HCT116 (cell line): Measurements from ENCODE around the gene KLK11. TPM values are rescaled to one million over a fixed set of nuclear protein-coding genes. Genes with fewer than 3 reads are reported as not detected.

ENCODE experiments used
- ATAC-seq: fragments of 200-7000 bp; cut with Tn5 transposase; 2 replicates; pipeline ENCODE4 v1.9.1; 2020; ENCODE audit warnings: mild to moderate bottlenecking, moderate library complexity
- BruUV-seq: library from RNA; stranded (reverse); fragments of 400-500 nt; replicated peaks from 2 replicates; lab custom pipeline; 2021; lab: Mats Ljungman, UMichigan
- CTCF ChIA-PET: fragments of 300-600 bp; sonication (Branson Sonifier 250); formaldehyde crosslinking; loops from one replicate; lab custom pipeline; 2021; ENCODE audit warnings: antibody characterized with exemption; lab: Charles Lee
- POLR2A ChIA-PET: fragments of 300-600, 350-600 bp; sonication (Branson Sonifier 250); formaldehyde crosslinking; loops from one replicate; lab custom pipeline; 2021; ENCODE audit warnings: antibody characterized with exemption; lab: Charles Lee
- RAD21 ChIA-PET, 2 experiments: fragments of 300-600 bp; sonication (Branson Sonifier 250); formaldehyde crosslinking; loops; one replicate each; lab custom pipeline; 2023; ENCODE audit warnings: low total read pairs in 2 of 2; ENCODE audit not compliant: uncharacterized antibody in 2 of 2, unreplicated experiment in 2 of 2, low non-redundant PET in 1 of 2; lab: Charles Lee
- DNase-seq: peaks from one replicate; pipeline ENCODE4 v3.0.0-alpha.2; 2010; ENCODE audit warnings: low read depth, low spot score
- H2AFZ ChIP-seq: fragments of 200-600 bp; shearing (Covaris generic), sonication (generic); 2 replicates; pipeline ENCODE4 v1.6.1; 2017; ENCODE audit warnings: low read depth, mixed run types, mixed read lengths, antibody characterized with exemption, low read length; ENCODE audit not compliant: poor library complexity, severe bottlenecking
- H3K27ac ChIP-seq: 2 replicates; pipeline ENCODE4 v1.5.1; 2012; ENCODE audit warnings: low read depth, low read length
- H3K27me3 ChIP-seq: fragments of 200-600 bp; sonication (generic); 2 replicates; pipeline ENCODE4 v1.6.1; 2016; ENCODE audit warnings: mixed run types, low read length, mixed read lengths; ENCODE audit not compliant: insufficient read depth
- H3K36me3 ChIP-seq, 2 experiments: fragments of 200-500 bp in 1 of 2; fragments of 200-600 bp in 1 of 2; sonication (Bioruptor generic) in 1 of 2; sonication (generic) in 1 of 2; 2 replicates each; pipeline versions ENCODE4 v1.5.1 to v1.6.1; 2014 to 2016; ENCODE audit warnings: low read length in 2 of 2, inconsistent platforms in 1 of 2, mixed read lengths in 1 of 2, mixed run types in 1 of 2; ENCODE audit not compliant: insufficient read depth in 2 of 2, control insufficient read depth in 1 of 2
- H3K4me1 ChIP-seq, 2 experiments: fragments of 200-600 bp in 1 of 2; sonication (generic) in 1 of 2; 2 replicates each; pipeline versions ENCODE4 v1.5.1 to v1.6.1; 2012 to 2017; ENCODE audit warnings: low read length in 2 of 2, inconsistent platforms in 1 of 2, mild to moderate bottlenecking in 1 of 2, mixed read lengths in 1 of 2, mixed run types in 1 of 2, moderate library complexity in 1 of 2; ENCODE audit not compliant: insufficient read depth in 2 of 2, control insufficient read depth in 1 of 2
- H3K4me2 ChIP-seq: fragments of 200-600 bp; sonication (generic); 2 replicates; pipeline ENCODE4 v1.6.1; 2017; ENCODE audit warnings: mixed run types, low read length, mixed read lengths
- H3K4me3 ChIP-seq, 2 experiments: fragments of 200-600 bp in 1 of 2; sonication (generic) in 1 of 2; replicated peaks in 1 of 2; 2 replicates each; pipeline ENCODE4 v1.5.1; 2011 to 2016; ENCODE audit warnings: low read length in 2 of 2, control low read depth in 1 of 2, low read depth in 1 of 2, mild to moderate bottlenecking in 1 of 2, mixed read lengths in 1 of 2, mixed run types in 1 of 2
- H3K79me2 ChIP-seq: fragments of 200-600 bp; sonication (generic); 2 replicates; pipeline ENCODE4 v1.6.1; 2017; ENCODE audit warnings: mild to moderate bottlenecking, mixed run types, low read length, moderate library complexity, mixed read lengths; ENCODE audit not compliant: insufficient read depth
- H3K9ac ChIP-seq: fragments of 200-600 bp; sonication (generic); 2 replicates; pipeline ENCODE4 v1.6.1; 2016; ENCODE audit warnings: low read length, mixed read lengths
- H3K9me2 ChIP-seq: fragments of 200-600 bp; sonication (generic), shearing (Covaris generic); 2 replicates; pipeline ENCODE4 v1.6.1; 2017; ENCODE audit warnings: mixed run types, mild to moderate bottlenecking, moderate library complexity; ENCODE audit not compliant: insufficient read depth
- H3K9me3 ChIP-seq, 2 experiments: fragments of 200-500 bp in 1 of 2; fragments of 200-600 bp in 1 of 2; sonication (Bioruptor generic) in 1 of 2; sonication (generic) in 1 of 2; 2 replicates each; pipeline ENCODE4 v1.6.1; 2014 to 2017; ENCODE audit warnings: low read length in 2 of 2, mixed read lengths in 2 of 2, inconsistent platforms in 1 of 2, low read depth in 1 of 2, mild to moderate bottlenecking in 1 of 2, mixed run types in 1 of 2, moderate library complexity in 1 of 2; ENCODE audit not compliant: control insufficient read depth in 1 of 2, insufficient read depth in 1 of 2
- H4K20me1 ChIP-seq: fragments of 200-600 bp; sonication (generic), shearing (Covaris generic); 2 replicates; pipeline ENCODE4 v1.6.1; 2017; ENCODE audit warnings: mixed run types, mild to moderate bottlenecking, moderate library complexity; ENCODE audit not compliant: insufficient read depth
- CEBPB ChIP-seq: IDR thresholded peaks from 2 replicates; pipeline ENCODE4 v1.6.1; 2012; ENCODE audit warnings: low read depth
- CTCF ChIP-seq, 3 experiments: fragments of 200-600 bp in 1 of 3; sonication (generic) in 1 of 3; IDR thresholded peaks in 2 of 3; conservative IDR thresholded peaks in 1 of 3; 2 replicates each; pipeline ENCODE4 v1.5.1; 2012 to 2017; ENCODE audit warnings: low read depth in 2 of 3, low read length in 2 of 3, antibody characterized with exemption in 1 of 3, borderline replicate concordance in 1 of 3, control low read depth in 1 of 3, mild to moderate bottlenecking in 1 of 3, mixed read lengths in 1 of 3, mixed run types in 1 of 3, moderate library complexity in 1 of 3; ENCODE audit not compliant: insufficient read depth in 1 of 3
- EGR1 ChIP-seq: IDR thresholded peaks from 2 replicates; pipeline ENCODE4 v1.6.1; 2012; ENCODE audit warnings: low read depth
- ELF1 ChIP-seq: IDR thresholded peaks from 2 replicates; pipeline ENCODE4 v1.6.1; 2012; ENCODE audit warnings: low read depth, borderline replicate concordance
- EZH2 ChIP-seq: fragments of 200-600 bp; sonication (generic); IDR thresholded peaks from 2 replicates; pipeline ENCODE4 v1.6.1; 2017; ENCODE audit warnings: antibody characterized with exemption, mixed run types
- FOSL1 ChIP-seq: IDR thresholded peaks from 2 replicates; pipeline ENCODE4 v1.6.1; 2012; ENCODE audit warnings: low read depth
- MAX ChIP-seq: IDR thresholded peaks from 2 replicates; pipeline ENCODE4 v1.6.1; 2012
- POLR2A ChIP-seq: IDR thresholded peaks from 2 replicates; pipeline ENCODE4 v1.7.0; 2011; ENCODE audit warnings: borderline replicate concordance; ENCODE audit not compliant: insufficient read depth, insufficient read length; ENCODE audit errors: extremely low read depth
- POLR2AphosphoS5 ChIP-seq: IDR thresholded peaks from 2 replicates; pipeline ENCODE4 v1.6.1; 2011; ENCODE audit warnings: mild to moderate bottlenecking, low read depth, low read length, moderate library complexity
- SP1 ChIP-seq: IDR thresholded peaks from 2 replicates; pipeline ENCODE4 v1.6.1; 2012; ENCODE audit warnings: low read depth
- SRF ChIP-seq: IDR thresholded peaks from 2 replicates; pipeline ENCODE4 v1.6.1; 2012; ENCODE audit warnings: low read depth
- YY1 ChIP-seq: IDR thresholded peaks from 2 replicates; pipeline ENCODE4 v1.6.1; 2011; ENCODE audit warnings: low read length, low read depth, moderate library complexity, mild to moderate bottlenecking; ENCODE audit not compliant: insufficient replicate concordance; ENCODE audit errors: extremely low read depth
- ZBTB33 ChIP-seq: IDR thresholded peaks from 2 replicates; pipeline ENCODE4 v1.6.1; 2011; ENCODE audit warnings: mild to moderate bottlenecking, low read length, moderate library complexity; ENCODE audit not compliant: insufficient replicate concordance; ENCODE audit errors: extremely low read depth
- ZFX ChIP-seq: fragments of 450-650 bp; IDR thresholded peaks from 2 replicates; pipeline ENCODE4 v1.6.1; 2017
- ZNF274 ChIP-seq: fragments of 200-500 bp; sonication (Bioruptor generic); IDR thresholded peaks from 2 replicates; pipeline ENCODE4 v1.6.1; 2014; ENCODE audit warnings: mild to moderate bottlenecking, low read depth, low read length, inconsistent platforms
- intact Hi-C: fragments of 100-400 bp; cut with micrococcal nuclease; formaldehyde crosslinking; loops from 2 replicates; pipeline ENCODE4 v1.10.0; 2022
- total RNA-seq: library from RNA; stranded (reverse); gene quantifications from one replicate; pipeline ENCODE4 v1.2.1, GENCODE V29; 2021; ENCODE audit not compliant: unreplicated experiment
- TF ChIP-seq, protein P1 (sequence below): IDR thresholded peaks from 2 replicates; pipeline ENCODE4 v1.6.1; 2012; ENCODE audit warnings: low read depth

The KLK11 gene
- total RNA-seq, 1 experiment from 2014 or later = not detected

GRCh38 chr19:51044327-51044726 is 17.9 kb upstream of the KLK11 start:
- Histone ChIP-seq H3K27ac (no peak overlapping the region), H2AFZ (no peak overlapping the region), H3K79me2 (no peaks in the 10 kb centered on the region), H3K4me2 (no peak overlapping the region), H3K9me3 (no peaks in the 10 kb centered on the region), H3K36me3 (no peaks in the 10 kb centered on the region), H3K9me2 (no peaks in the 10 kb centered on the region), H3K27me3 (no peaks in the 10 kb centered on the region), H3K4me1 (no peaks in the 10 kb centered on the region), H4K20me1 (no peaks in the 10 kb centered on the region), H3K4me3 (no peak overlapping the region), H3K9ac (no peak overlapping the region)
- no peak for DNase-seq
- RAD21 ChIA-PET = no interaction called here
- intact Hi-C loops = no loop called here
- no peak for TF ChIP-seq ZBTB33
- no peak for TF ChIP-seq SRF
- TF ChIP-seq FOSL1 = no peak
- no peak for TF ChIP-seq POLR2A
- TF ChIP-seq, protein P1, sequence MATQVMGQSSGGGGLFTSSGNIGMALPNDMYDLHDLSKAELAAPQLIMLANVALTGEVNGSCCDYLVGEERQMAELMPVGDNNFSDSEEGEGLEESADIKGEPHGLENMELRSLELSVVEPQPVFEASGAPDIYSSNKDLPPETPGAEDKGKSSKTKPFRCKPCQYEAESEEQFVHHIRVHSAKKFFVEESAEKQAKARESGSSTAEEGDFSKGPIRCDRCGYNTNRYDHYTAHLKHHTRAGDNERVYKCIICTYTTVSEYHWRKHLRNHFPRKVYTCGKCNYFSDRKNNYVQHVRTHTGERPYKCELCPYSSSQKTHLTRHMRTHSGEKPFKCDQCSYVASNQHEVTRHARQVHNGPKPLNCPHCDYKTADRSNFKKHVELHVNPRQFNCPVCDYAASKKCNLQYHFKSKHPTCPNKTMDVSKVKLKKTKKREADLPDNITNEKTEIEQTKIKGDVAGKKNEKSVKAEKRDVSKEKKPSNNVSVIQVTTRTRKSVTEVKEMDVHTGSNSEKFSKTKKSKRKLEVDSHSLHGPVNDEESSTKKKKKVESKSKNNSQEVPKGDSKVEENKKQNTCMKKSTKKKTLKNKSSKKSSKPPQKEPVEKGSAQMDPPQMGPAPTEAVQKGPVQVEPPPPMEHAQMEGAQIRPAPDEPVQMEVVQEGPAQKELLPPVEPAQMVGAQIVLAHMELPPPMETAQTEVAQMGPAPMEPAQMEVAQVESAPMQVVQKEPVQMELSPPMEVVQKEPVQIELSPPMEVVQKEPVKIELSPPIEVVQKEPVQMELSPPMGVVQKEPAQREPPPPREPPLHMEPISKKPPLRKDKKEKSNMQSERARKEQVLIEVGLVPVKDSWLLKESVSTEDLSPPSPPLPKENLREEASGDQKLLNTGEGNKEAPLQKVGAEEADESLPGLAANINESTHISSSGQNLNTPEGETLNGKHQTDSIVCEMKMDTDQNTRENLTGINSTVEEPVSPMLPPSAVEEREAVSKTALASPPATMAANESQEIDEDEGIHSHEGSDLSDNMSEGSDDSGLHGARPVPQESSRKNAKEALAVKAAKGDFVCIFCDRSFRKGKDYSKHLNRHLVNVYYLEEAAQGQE = no peak
- no peak for TF ChIP-seq EGR1
- no peak for TF ChIP-seq ELF1
- TF ChIP-seq ZFX = no peak
- no peak for TF ChIP-seq ZNF274
- TF ChIP-seq SP1 = no peak
- no peak for TF ChIP-seq CEBPB
- TF ChIP-seq MAX = no peak
- TF ChIP-seq CTCF (IDR thresholded peaks at IDR 0.05 in 2 of 3, conservative IDR thresholded peaks at IDR 0.05 in 1 of 3; ENCODE audit: borderline replicate concordance in 1 of 3, insufficient read depth in 1 of 3, low read depth in 2 of 3, low read length in 2 of 3) = no peak
- no peak for TF ChIP-seq POLR2AphosphoS5
- no peak for TF ChIP-seq YY1
- TF ChIP-seq EZH2 = no peak
- POLR2A ChIA-PET = no interaction called here
- CTCF ChIA-PET = no interaction called here
- BruUV-seq = no TSS peak
- no peak for ATAC-seq
